GM19240 (cell line): ENCODE data around the gene PIGBOS1.
"Not testable (repeated sequence)": the region's sequence is repeated elsewhere in the genome, so short reads cannot be mapped to it uniquely, and the experiment has no call there.

Source experiments
- DNase-seq: peaks from one replicate; pipeline ENCODE4 v3.0.0; 2011; ENCODE audit warnings: low spot score; ENCODE audit not compliant: insufficient read length

PIGBOS1 gene

DNA sequence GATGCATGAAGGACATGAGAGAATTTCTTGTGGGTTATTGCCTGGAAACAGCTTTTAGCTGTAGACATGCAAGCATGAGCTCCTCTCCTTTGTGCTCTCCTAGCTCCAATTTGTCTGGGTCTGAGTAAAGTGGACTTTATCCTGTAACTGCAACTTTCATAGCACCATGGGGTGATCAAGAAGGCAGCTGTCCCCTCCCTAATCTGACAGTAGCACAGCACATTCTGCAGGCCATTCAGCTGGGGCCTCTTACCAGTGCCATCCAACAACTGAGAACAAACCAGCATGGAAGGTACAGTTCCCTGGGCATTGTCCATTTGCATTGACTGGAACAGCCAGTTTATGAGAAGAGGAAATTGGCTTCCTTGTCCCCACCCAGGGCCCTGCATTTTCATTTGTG, 21.6 kb downstream of the PIGBOS1 start:
- no peak for DNase-seq

DNA sequence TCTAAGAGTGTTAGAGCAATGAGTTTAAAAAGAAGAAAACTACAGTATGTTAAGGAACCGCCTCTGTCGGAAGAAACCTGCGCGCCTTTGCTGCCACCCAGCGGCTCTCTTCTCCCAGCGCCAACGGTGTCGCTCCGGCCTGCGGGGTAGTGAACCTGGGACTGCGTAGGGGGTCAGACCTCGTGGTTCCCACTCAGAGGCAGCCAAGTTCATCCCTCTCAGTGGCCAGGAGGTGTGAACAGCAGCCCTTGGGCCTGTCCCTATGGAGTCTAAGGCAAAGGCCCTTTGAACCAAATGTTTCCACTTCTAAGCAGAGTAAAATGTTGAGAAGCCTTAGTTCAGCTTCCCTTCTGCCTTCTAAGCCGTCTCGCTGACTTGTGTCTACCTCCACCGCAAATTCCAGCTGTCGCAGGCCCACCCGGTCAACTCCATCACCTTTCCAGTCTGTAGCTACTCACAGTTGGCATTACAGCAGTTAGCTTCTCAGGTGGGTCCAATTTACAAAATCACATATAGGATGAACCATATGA, 28.3 kb downstream of the PIGBOS1 start:
- peak; percentile 48 for DNase-seq

DNA sequence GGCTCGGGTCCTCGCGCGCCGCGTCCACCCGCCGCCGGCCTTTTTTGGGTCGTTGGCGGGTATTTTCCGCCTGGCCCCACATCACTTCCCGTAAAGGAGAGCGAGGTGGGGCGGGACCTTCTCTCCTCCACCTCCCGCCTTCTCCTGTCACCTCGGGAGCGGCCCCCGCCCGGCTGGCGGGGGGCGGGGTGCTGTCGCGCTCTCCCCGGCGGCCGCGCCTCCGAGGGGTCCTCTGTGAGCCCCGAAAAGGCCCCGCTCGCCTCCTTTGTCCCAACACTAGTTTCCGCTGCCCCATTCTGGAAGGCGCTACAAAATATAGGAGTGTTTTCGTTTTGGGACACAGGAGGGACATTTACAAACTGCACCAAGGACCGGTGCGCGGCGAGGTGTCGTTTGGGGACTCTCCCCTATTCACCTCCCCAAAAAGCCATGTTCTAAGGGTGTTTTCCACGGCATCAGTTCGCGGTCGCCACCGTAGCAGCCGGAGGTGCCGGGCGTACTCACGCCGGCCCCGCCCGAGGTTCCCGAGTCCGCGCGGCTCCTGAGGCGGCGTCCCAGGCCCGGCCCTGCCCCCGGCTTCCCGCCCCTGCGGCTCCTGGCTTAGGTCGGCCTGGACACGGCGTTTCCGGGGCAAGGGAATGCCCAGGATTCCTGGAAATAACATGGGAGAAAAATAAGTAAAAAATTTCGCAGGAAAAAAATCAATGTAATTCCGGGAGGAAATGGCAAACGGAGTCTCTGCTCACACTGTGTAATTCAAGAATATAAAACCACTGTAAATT, 29.0 kb downstream of the PIGBOS1 start, which contains the start of gene RAB27A:
TSS of gene RAB27A (minus strand) at position 68 of the 782 bp plus-strand sequence. CDS start 54,879 bp downstream, outside the sequence.
- peak; percentile 48 for DNase-seq

DNA sequence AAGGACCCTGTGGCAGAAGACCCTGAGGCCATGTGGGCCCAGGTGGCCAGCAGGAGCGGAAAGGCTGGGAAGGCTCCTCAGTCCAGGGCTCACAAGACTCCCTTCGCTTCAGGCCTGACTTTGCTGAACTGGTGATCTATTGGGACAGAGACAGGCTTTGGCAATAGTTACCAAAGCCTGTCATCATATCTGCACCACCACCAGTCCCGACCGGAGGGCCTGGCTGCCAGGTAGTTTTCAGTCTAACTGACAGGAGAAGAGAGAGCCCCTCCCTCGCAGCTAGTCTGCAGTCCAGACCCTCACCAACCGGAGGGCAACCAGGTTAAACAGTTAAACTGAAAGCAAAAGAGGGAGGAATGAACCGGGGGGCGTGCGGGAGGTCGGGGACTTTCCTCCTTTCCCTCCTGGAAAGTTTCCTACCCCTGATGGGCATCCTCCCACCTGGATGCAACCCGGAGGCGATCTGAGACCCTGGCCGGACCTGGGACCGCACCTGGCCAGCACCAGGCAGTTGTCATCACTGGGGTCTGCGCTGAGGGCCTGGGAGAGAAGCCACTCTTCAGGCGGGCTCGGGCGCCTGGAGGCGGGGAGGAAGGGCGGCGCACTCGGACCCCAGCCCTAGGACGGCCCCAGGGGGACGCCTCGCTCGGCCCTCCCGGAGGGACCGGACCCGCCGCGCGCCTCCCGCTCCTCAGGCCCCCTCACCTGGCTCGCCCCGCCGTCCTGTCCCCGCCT, 29.7 kb downstream of the PIGBOS1 start:
- no peak for DNase-seq

- no peak for DNase-seq
Measured at GRCh38 chr15:55288006-55288717, 30.8 kb downstream of the PIGBOS1 start.

- DNase-seq: not testable (repeated sequence)
Measured at GRCh38 chr15:55286442-55287189, 32.3 kb downstream of the PIGBOS1 start.

GRCh38 chr15:55284426-55284825, 34.5 kb downstream of the PIGBOS1 start:
- DNase-seq: no peak

GRCh38 chr15:55283379-55284147, 35.4 kb downstream of the PIGBOS1 start:
- DNase-seq: no peak

DNA sequence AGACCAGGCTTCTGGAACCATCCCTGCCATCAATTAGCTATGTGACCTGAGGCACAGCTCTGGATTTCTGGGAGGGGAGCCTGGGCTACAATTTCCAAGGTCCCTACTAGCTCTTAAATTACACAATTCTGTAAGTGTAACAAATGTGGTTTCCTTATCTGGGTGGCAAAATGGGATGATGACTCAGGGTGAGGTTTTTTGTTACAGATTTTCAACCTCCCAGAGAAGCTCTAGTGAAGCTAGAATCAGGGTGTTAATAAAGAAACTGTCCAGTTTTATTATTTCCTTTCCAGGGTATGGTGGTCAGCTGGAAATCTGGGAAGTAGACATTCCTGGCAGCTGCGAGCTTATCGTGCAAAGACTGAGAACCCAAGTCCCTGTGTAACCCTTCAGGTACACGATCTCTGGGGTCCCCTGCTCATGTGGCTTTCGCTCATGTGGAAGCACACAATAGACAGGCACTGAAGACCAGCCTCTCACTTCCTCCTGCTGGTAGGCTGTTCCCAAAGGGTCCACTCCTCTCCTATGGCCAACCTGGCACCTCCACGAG, 36.6 kb downstream of the PIGBOS1 start:
- no peak for DNase-seq

DNA sequence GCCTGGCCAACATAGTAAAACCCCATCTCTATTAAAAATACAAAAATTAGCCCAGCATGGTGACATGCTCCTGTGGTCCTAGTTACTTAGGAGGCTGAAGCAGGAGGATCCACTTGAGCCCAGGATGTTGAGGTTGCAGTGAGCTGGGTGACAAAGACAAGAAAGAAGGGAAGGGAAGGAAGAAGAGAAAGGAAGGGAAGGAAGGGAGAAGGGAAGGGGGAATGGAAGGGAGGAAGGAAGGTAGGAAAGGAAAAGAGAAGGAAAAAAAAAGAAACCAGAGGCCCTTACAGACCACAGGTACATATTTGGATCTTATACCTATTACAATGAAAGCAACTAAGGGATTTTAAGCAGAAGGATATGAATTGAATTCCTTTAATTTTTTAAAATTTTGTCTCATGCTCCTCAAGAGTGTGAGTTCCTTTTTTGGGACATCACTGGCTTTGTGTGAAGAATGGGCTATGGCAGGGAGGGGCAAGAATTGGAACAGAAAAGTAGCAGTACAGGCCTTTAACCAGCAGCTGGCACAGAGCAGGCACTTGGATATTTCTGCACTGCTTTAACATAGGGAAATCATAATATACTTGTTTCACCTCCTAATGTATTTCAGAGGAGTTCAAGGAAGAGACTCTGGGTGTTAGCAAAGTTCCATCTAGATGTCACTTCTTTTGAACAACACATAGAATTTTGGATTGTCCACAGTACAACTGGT, 37.2 kb downstream of the PIGBOS1 start:
- DNase-seq: no peak

- DNase-seq: not testable (repeated sequence)
Measured at GRCh38 chr15:55280589-55280988, 38.3 kb downstream of the PIGBOS1 start.

GRCh38 chr15:55279746-55280351, 39.1 kb downstream of the PIGBOS1 start:
- no peak for DNase-seq

- no peak for DNase-seq
Measured at GRCh38 chr15:55279100-55279745, 39.7 kb downstream of the PIGBOS1 start.

- no peak for DNase-seq
Measured at GRCh38 chr15:55277715-55278114, 41.2 kb downstream of the PIGBOS1 start.

GRCh38 chr15:55277116-55277564, 41.8 kb downstream of the PIGBOS1 start:
- no peak for DNase-seq

- no peak for DNase-seq
Measured at GRCh38 chr15:55276324-55276723, 42.6 kb downstream of the PIGBOS1 start.

DNA sequence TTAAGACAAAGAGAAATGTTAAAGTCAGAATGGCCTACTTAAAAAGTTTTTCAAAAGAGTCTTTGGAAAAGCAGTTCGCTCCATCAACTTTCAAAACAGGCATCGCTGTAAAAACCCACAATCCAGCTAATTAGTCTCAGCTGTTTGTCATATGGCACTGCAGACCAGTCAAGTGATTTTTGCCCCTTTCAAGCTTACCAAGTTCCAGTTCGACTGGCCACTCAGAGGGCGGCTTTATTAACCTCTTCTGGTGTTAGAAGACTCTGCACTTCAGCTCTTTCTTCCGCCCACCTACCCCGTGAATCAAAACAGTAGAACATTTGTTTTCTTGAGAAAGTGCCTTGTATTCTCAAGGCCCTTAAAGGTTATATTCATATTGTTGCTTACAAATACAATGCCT, 48.6 kb downstream of the PIGBOS1 start:
- no peak for DNase-seq

- no peak for DNase-seq
Measured at GRCh38 chr15:55268176-55268695, 50.7 kb downstream of the PIGBOS1 start.
